Neural cell (in vitro differentiated cells): Measurements from ENCODE around the gene SMAD2. TPM values are rescaled to one million over a fixed set of nuclear protein-coding genes. Genes with fewer than 3 reads are reported as not detected.

Source experiments
- H2AFZ ChIP-seq: fragments of 200-600, 300-800 bp; sonication (generic), shearing (Covaris generic); 2 replicates; pipeline ENCODE4 v1.6.0; 2014; ENCODE audit warnings: low read depth, mild to moderate bottlenecking, antibody characterized with exemption, low read length, moderate library complexity
- H3F3A ChIP-seq: fragments of 200-600 bp; shearing (Covaris generic); 2 replicates; pipeline ENCODE4 v1.6.1; 2016; ENCODE audit warnings: mild to moderate bottlenecking, moderate library complexity, mixed read lengths, antibody characterized with exemption, low read length; ENCODE audit not compliant: insufficient read depth, poor library complexity, severe bottlenecking
- H3K27ac ChIP-seq: fragments of 200-600, 300-800 bp; sonication (generic), shearing (Covaris generic); 2 replicates; pipeline ENCODE4 v1.5.1; 2014; ENCODE audit warnings: mild to moderate bottlenecking, low read length, moderate library complexity
- H3K27me3 ChIP-seq: fragments of 300-800, 200-600 bp; sonication (generic), shearing (Covaris generic); 2 replicates; pipeline ENCODE4 v1.6.0; 2014; ENCODE audit warnings: mild to moderate bottlenecking, low read depth, low read length, moderate library complexity; ENCODE audit not compliant: insufficient read depth
- H3K36me3 ChIP-seq: fragments of 300-800, 200-600 bp; sonication (generic), shearing (Covaris generic); 2 replicates; pipeline ENCODE4 v1.5.1; 2014; ENCODE audit warnings: mild to moderate bottlenecking, antibody characterized with exemption, low read length, moderate library complexity; ENCODE audit not compliant: insufficient read depth
- H3K4me2 ChIP-seq: fragments of 300-800, 200-600 bp; sonication (generic), shearing (Covaris generic); 2 replicates; pipeline ENCODE4 v1.6.0; 2014; ENCODE audit warnings: mild to moderate bottlenecking, low read length
- H3K4me3 ChIP-seq: fragments of 300-800, 200-600 bp; sonication (generic), shearing (Covaris generic); 2 replicates; pipeline ENCODE4 v1.5.1; 2014; ENCODE audit warnings: mild to moderate bottlenecking, low read length, moderate library complexity
- H3K79me2 ChIP-seq: fragments of 200-600 bp; shearing (Covaris generic); replicated peaks from 2 replicates; pipeline ENCODE4 v1.6.0; 2014; ENCODE audit warnings: mild to moderate bottlenecking, low read length, moderate library complexity; ENCODE audit not compliant: insufficient read depth
- H3K9ac ChIP-seq: fragments of 300-800, 200-600 bp; sonication (generic), shearing (Covaris generic); 2 replicates; pipeline ENCODE4 v1.6.1; 2016; ENCODE audit warnings: mild to moderate bottlenecking, low read length, mixed read lengths
- H3K9me2 ChIP-seq: fragments of 200-600 bp; shearing (Covaris generic); 2 replicates; pipeline ENCODE4 v1.6.1; 2016; ENCODE audit warnings: mild to moderate bottlenecking, low read length, mixed read lengths; ENCODE audit not compliant: insufficient read depth
- H3K9me3 ChIP-seq: fragments of 200-600, 300-800 bp; sonication (generic), shearing (Covaris generic); 2 replicates; pipeline ENCODE4 v1.6.1; 2016; ENCODE audit warnings: mild to moderate bottlenecking, mixed run types, low read length, moderate library complexity, mixed read lengths
- H4K20me1 ChIP-seq: fragments of 200-600 bp; shearing (Covaris generic); 2 replicates; pipeline ENCODE4 v1.6.1; 2016; ENCODE audit warnings: mild to moderate bottlenecking, mixed run types; ENCODE audit not compliant: insufficient read depth
- EP300 ChIP-seq: fragments of 450-650 bp; conservative IDR thresholded peaks from 2 replicates; pipeline ENCODE4 v1.6.1; 2014; ENCODE audit warnings: antibody characterized with exemption, mild to moderate bottlenecking, moderate library complexity; ENCODE audit not compliant: poor library complexity, severe bottlenecking
- EZH2 ChIP-seq: fragments of 200-600, 300-800 bp; shearing (Covaris generic), sonication (generic); IDR thresholded peaks from 2 replicates; pipeline ENCODE4 v1.6.1; 2014; ENCODE audit warnings: antibody characterized with exemption, low read length, borderline replicate concordance, mild to moderate bottlenecking; ENCODE audit not compliant: insufficient read depth, poor library complexity, severe bottlenecking
- MXI1 ChIP-seq: fragments of 450-650 bp; conservative IDR thresholded peaks from 2 replicates; pipeline ENCODE4 v1.6.1; 2014; ENCODE audit warnings: antibody characterized with exemption, mild to moderate bottlenecking; ENCODE audit not compliant: poor library complexity, severe bottlenecking
- POLR2AphosphoS5 ChIP-seq: IDR thresholded peaks from 2 replicates; pipeline ENCODE4 v1.6.1; 2012
- RAD21 ChIP-seq: fragments of 450-650 bp; conservative IDR thresholded peaks from 2 replicates; pipeline ENCODE4 v1.6.1; 2014; ENCODE audit warnings: antibody characterized with exemption, mild to moderate bottlenecking, moderate library complexity
- SMC3 ChIP-seq: fragments of 450-650 bp; conservative IDR thresholded peaks from 2 replicates; pipeline ENCODE4 v1.6.1; 2014; ENCODE audit warnings: antibody characterized with exemption, mild to moderate bottlenecking, moderate library complexity; ENCODE audit not compliant: poor library complexity
- TAF1 ChIP-seq: IDR thresholded peaks from 2 replicates; pipeline ENCODE4 v1.6.1; 2012; ENCODE audit warnings: low read depth
- polyA plus RNA-seq: library from polyadenylated mRNA; depleted of rRNA; stranded (reverse); fragments of >200 nt; gene quantifications from 2 replicates; pipeline ENCODE4 v1.2.3, GENCODE V29; 2014
- TF ChIP-seq, protein P1 (sequence below): fragments of 450-650 bp; IDR thresholded peaks from 2 replicates; pipeline ENCODE4 v1.5.1; 2014; ENCODE audit warnings: antibody characterized with exemption, mild to moderate bottlenecking, moderate library complexity; ENCODE audit not compliant: poor library complexity, severe bottlenecking
- TF ChIP-seq, protein P2 (sequence below): IDR thresholded peaks from 2 replicates; pipeline ENCODE4 v1.6.1; 2012; ENCODE audit warnings: borderline replicate concordance

SMAD2 gene
- polyA plus RNA-seq, 1 donor from 2014 or later, result 64.7 TPM

DNA sequence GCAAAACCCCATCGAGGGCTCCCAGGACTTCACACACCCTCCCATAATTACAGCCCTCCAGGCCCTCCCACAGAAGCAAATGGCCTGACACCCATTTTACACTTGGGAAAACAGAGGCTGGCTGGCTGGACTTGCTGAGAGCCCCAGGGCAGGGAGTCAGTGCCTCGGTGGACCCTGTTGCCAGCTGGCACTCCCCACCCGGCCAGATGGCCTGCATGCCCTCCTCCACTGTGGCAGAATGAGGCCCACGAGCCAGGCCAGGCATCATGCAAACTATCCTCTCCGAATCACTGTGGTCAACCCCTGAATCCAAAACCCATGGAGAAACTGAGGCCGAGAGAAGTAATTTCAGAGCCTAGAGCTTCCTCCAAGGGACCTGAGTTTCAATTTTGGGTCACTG, 129.7 kb downstream of the SMAD2 start:
- H3K9me3 ChIP-seq, result no peaks in the 10 kb centered on the region

DNA sequence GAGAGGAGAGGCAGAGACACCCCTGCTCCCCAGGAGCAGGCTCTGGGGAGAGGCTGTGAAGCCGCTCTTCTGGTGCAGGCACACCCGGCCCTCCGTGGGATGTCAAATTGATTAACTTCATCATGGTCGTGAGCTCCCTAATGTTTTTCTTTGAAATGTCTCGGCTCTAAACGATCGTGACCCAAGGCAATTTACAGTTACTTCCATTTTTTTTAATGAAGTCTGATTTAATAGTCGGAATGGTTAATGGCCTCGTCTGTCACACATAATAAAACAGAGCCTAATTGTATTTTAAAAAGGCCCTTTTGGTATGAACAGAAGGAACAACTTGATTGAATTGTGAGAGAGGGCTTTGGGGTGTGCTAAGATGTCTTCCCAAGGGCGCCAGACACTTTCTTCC, 130.2 kb downstream of the SMAD2 start:
- H3K36me3 ChIP-seq, result no peaks in the 10 kb centered on the region
- H3K79me2 ChIP-seq, result no peaks in the 10 kb centered on the region
- no peaks in the 10 kb centered on the region for H3K9me3 ChIP-seq
- H3K9me2 ChIP-seq, result no peaks in the 10 kb centered on the region
- no peaks in the 10 kb centered on the region for H3F3A ChIP-seq
- no peak overlapping the region for H3K9ac ChIP-seq
- H4K20me1 ChIP-seq, result no peaks in the 10 kb centered on the region
- H3K27me3 ChIP-seq, result no peaks in the 10 kb centered on the region
- H3K27ac ChIP-seq, result no peak overlapping the region
- H2AFZ ChIP-seq, result no peak overlapping the region
- no peak overlapping the region for H3K4me2 ChIP-seq
- TF ChIP-seq, protein P1, sequence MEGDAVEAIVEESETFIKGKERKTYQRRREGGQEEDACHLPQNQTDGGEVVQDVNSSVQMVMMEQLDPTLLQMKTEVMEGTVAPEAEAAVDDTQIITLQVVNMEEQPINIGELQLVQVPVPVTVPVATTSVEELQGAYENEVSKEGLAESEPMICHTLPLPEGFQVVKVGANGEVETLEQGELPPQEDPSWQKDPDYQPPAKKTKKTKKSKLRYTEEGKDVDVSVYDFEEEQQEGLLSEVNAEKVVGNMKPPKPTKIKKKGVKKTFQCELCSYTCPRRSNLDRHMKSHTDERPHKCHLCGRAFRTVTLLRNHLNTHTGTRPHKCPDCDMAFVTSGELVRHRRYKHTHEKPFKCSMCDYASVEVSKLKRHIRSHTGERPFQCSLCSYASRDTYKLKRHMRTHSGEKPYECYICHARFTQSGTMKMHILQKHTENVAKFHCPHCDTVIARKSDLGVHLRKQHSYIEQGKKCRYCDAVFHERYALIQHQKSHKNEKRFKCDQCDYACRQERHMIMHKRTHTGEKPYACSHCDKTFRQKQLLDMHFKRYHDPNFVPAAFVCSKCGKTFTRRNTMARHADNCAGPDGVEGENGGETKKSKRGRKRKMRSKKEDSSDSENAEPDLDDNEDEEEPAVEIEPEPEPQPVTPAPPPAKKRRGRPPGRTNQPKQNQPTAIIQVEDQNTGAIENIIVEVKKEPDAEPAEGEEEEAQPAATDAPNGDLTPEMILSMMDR, result no peak
- no peak for TF ChIP-seq TAF1
- TF ChIP-seq RAD21, result no peak
- no peak for TF ChIP-seq EP300
- TF ChIP-seq EZH2, result no peak
- TF ChIP-seq SMC3, result no peak
- TF ChIP-seq MXI1, result no peak
- TF ChIP-seq POLR2AphosphoS5, result no peak
- TF ChIP-seq, protein P2, sequence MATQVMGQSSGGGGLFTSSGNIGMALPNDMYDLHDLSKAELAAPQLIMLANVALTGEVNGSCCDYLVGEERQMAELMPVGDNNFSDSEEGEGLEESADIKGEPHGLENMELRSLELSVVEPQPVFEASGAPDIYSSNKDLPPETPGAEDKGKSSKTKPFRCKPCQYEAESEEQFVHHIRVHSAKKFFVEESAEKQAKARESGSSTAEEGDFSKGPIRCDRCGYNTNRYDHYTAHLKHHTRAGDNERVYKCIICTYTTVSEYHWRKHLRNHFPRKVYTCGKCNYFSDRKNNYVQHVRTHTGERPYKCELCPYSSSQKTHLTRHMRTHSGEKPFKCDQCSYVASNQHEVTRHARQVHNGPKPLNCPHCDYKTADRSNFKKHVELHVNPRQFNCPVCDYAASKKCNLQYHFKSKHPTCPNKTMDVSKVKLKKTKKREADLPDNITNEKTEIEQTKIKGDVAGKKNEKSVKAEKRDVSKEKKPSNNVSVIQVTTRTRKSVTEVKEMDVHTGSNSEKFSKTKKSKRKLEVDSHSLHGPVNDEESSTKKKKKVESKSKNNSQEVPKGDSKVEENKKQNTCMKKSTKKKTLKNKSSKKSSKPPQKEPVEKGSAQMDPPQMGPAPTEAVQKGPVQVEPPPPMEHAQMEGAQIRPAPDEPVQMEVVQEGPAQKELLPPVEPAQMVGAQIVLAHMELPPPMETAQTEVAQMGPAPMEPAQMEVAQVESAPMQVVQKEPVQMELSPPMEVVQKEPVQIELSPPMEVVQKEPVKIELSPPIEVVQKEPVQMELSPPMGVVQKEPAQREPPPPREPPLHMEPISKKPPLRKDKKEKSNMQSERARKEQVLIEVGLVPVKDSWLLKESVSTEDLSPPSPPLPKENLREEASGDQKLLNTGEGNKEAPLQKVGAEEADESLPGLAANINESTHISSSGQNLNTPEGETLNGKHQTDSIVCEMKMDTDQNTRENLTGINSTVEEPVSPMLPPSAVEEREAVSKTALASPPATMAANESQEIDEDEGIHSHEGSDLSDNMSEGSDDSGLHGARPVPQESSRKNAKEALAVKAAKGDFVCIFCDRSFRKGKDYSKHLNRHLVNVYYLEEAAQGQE, result no peak
- H3K4me3 ChIP-seq, result no peak overlapping the region

More for the DNA sequence above, 129.7 kb downstream of the SMAD2 start:
- no peak overlapping the region for H3K4me2 ChIP-seq
- no peaks in the 10 kb centered on the region for H3K79me2 ChIP-seq
- no peaks in the 10 kb centered on the region for H3F3A ChIP-seq
- H3K9me2 ChIP-seq, result no peaks in the 10 kb centered on the region
- H3K27ac ChIP-seq, result no peak overlapping the region
- H2AFZ ChIP-seq, result no peak overlapping the region
- H3K27me3 ChIP-seq, result no peaks in the 10 kb centered on the region
- H3K9ac ChIP-seq, result no peak overlapping the region
- TF ChIP-seq MXI1 (no peak), EP300 (no peak), SMC3 (no peak), RAD21 (no peak), EZH2 (no peak), POLR2AphosphoS5 (no peak), TAF1 (no peak)
- TF ChIP-seq, protein P2, result no peak
- TF ChIP-seq, protein P1, result no peak
- no peaks in the 10 kb centered on the region for H4K20me1 ChIP-seq
- H3K36me3 ChIP-seq, result no peaks in the 10 kb centered on the region
- H3K4me3 ChIP-seq, result no peak overlapping the region
